ENCODE measurements around the gene RCAN1.
A peak's percentile ranks its signal among the peaks of the same experiment; 100 is the strongest.
"Not testable (repeated sequence)": the region's sequence is repeated elsewhere in the genome, so short reads cannot be mapped to it uniquely, and the experiment has no call there.

Gene RCAN1

GRCh38 chr21:34609244-34609932 lies 5.5 kb downstream of the RCAN1 start:
- no peak overlapping the region for H3K27ac ChIP-seq
- DNase-seq: no peak
- no peak for TF ChIP-seq CTCF (IDR thresholded peaks at IDR 0.05; ENCODE audit: low read depth, low read length)
- H3K36me3 ChIP-seq: no peaks in the 10 kb centered on the region
- no peaks in the 10 kb centered on the region for H3K27me3 ChIP-seq (ENCODE audit: insufficient read depth, low read depth, severe bottlenecking)
- H3K4me3 ChIP-seq (ENCODE audit: low read depth, low read length): no peak overlapping the region
- peaks cover 3% of the 10 kb centered on the region for H3K9me3 ChIP-seq (ENCODE audit: severe bottlenecking)

GRCh38 chr21:34607376-34607775 lies 7.5 kb downstream of the RCAN1 start:
- not testable (repeated sequence) for H3K36me3 ChIP-seq; H3K27ac ChIP-seq; H3K4me3 ChIP-seq (ENCODE audit: low read depth, low read length); H3K9me3 ChIP-seq (ENCODE audit: severe bottlenecking); H3K27me3 ChIP-seq (ENCODE audit: insufficient read depth, low read depth, severe bottlenecking); DNase-seq

- Histone ChIP-seq H3K4me3 (ENCODE audit: low read depth, low read length) (no peak overlapping the region), H3K27me3 (ENCODE audit: insufficient read depth, low read depth, severe bottlenecking) (no peaks in the 10 kb centered on the region), H3K9me3 (ENCODE audit: severe bottlenecking) (peaks cover 3% of the 10 kb centered on the region), H3K27ac (peak overlapping the region; percentile 25), H3K36me3 (no peaks in the 10 kb centered on the region)
- DNase-seq: peak; percentile 94
- TF ChIP-seq CTCF (IDR thresholded peaks at IDR 0.05; ENCODE audit: low read depth, low read length): peak; percentile 40; the same call in 1 of the 2 replicates
Measured at GRCh38 chr21:34606621-34607020, 8.3 kb downstream of the RCAN1 start.

GRCh38 chr21:34606051-34606450 lies 8.9 kb downstream of the RCAN1 start:
- H3K27me3 ChIP-seq (ENCODE audit: insufficient read depth, low read depth, severe bottlenecking): no peaks in the 10 kb centered on the region
- H3K4me3 ChIP-seq (ENCODE audit: low read depth, low read length): no peak overlapping the region
- no peaks in the 10 kb centered on the region for H3K36me3 ChIP-seq
- H3K9me3 ChIP-seq (ENCODE audit: severe bottlenecking): peaks cover 3% of the 10 kb centered on the region
- DNase-seq: no peak
- no peak overlapping the region for H3K27ac ChIP-seq
- TF ChIP-seq CTCF (IDR thresholded peaks at IDR 0.05; ENCODE audit: low read depth, low read length): no peak

- H3K9me3 ChIP-seq (ENCODE audit: severe bottlenecking); H3K27ac ChIP-seq; H3K4me3 ChIP-seq (ENCODE audit: low read depth, low read length); H3K27me3 ChIP-seq (ENCODE audit: insufficient read depth, low read depth, severe bottlenecking); H3K36me3 ChIP-seq; DNase-seq: not testable (repeated sequence)
Measured at GRCh38 chr21:34604956-34605355, 10.0 kb downstream of the RCAN1 start.

GRCh38 chr21:34604556-34604955 lies 10.4 kb downstream of the RCAN1 start:
- H3K27me3 ChIP-seq (ENCODE audit: insufficient read depth, low read depth, severe bottlenecking): no peaks in the 10 kb centered on the region
- H3K9me3 ChIP-seq (ENCODE audit: severe bottlenecking): peaks cover 3% of the 10 kb centered on the region
- no peak overlapping the region for H3K27ac ChIP-seq
- TF ChIP-seq CTCF (IDR thresholded peaks at IDR 0.05; ENCODE audit: low read depth, low read length): no peak
- no peak for DNase-seq
- no peak overlapping the region for H3K4me3 ChIP-seq (ENCODE audit: low read depth, low read length)
- H3K36me3 ChIP-seq: no peaks in the 10 kb centered on the region

- TF ChIP-seq CTCF (IDR thresholded peaks at IDR 0.05; ENCODE audit: low read depth, low read length): no peak
- H3K27me3 ChIP-seq (ENCODE audit: insufficient read depth, low read depth, severe bottlenecking): no peaks in the 10 kb centered on the region
- H3K9me3 ChIP-seq (ENCODE audit: severe bottlenecking): peaks cover 3% of the 10 kb centered on the region
- no peak overlapping the region for H3K27ac ChIP-seq
- no peak for DNase-seq
- H3K4me3 ChIP-seq (ENCODE audit: low read depth, low read length): no peak overlapping the region
- H3K36me3 ChIP-seq: no peaks in the 10 kb centered on the region
Measured at GRCh38 chr21:34603710-34604057, 11.2 kb downstream of the RCAN1 start.
